HEK293 (cell line): Measurements from ENCODE around the gene GRHL3.
A peak's percentile ranks its signal among the peaks of the same experiment; 100 is the strongest.

ENCODE experiments used
- CTCF ChIA-PET: fragments of 350-600 bp; formaldehyde crosslinking; extraction: SDS; loops from one replicate; lab custom pipeline; 2021; ENCODE audit warnings: antibody characterized with exemption; lab: Yijun Ruan, JAX
- POLR2A ChIA-PET: fragments of 300-600 bp; formaldehyde crosslinking; extraction: SDS; loops from one replicate; lab custom pipeline; 2020; ENCODE audit warnings: antibody characterized with exemption, inconsistent platforms; lab: Yijun Ruan, JAX
- H3K27ac ChIP-seq: fragments of 200-500 bp; sonication (Bioruptor generic); 2 replicates; pipeline ENCODE4 v1.5.1; 2014; ENCODE audit warnings: low read depth, low read length, control low read depth, inconsistent platforms; ENCODE audit errors: extremely low read depth
- H3K36me3 ChIP-seq, 2 experiments: fragments of 200-500 bp in 1 of 2; sonication (Bioruptor generic) in 1 of 2; 1 replicate in 1 of 2; 2 replicates in 1 of 2; pipeline ENCODE4 v1.5.1; 2014 to 2017; ENCODE audit warnings: inconsistent platforms in 2 of 2, low read length in 2 of 2; ENCODE audit not compliant: control insufficient read depth in 2 of 2, insufficient read depth in 1 of 2
- H3K4me1 ChIP-seq: fragments of 200-500 bp; sonication (Bioruptor generic); 2 replicates; pipeline ENCODE4 v1.5.1; 2014; ENCODE audit warnings: mild to moderate bottlenecking, low read length, inconsistent platforms; ENCODE audit not compliant: control insufficient read depth, insufficient read depth
- H3K4me3 ChIP-seq: 2 replicates; pipeline ENCODE4 v1.5.1; 2011; ENCODE audit warnings: low read depth, mild to moderate bottlenecking, control low read depth, low read length, moderate library complexity
- H3K9me3 ChIP-seq: fragments of 200-500 bp; sonication (Bioruptor generic); 2 replicates; pipeline ENCODE4 v1.5.1; 2014; ENCODE audit warnings: low read depth, low read length, inconsistent platforms; ENCODE audit not compliant: control insufficient read depth, insufficient read depth
- BCL11B ChIP-seq: fragments of 450-650 bp; formaldehyde crosslinking; IDR thresholded peaks from 2 replicates; pipeline ENCODE4 v1.5.1; 2016; ENCODE audit warnings: low read depth, missing biosample characterization, missing genetic modification characterization
- KLF7 ChIP-seq: fragments of 450-650 bp; formaldehyde crosslinking; IDR thresholded peaks from 2 replicates; pipeline ENCODE4 v1.5.1; 2016; ENCODE audit warnings: missing biosample characterization, missing genetic modification characterization, borderline replicate concordance
- SCRT1 ChIP-seq: fragments of 450-650 bp; formaldehyde crosslinking; IDR thresholded peaks from 2 replicates; pipeline ENCODE4 v1.5.1; 2016; ENCODE audit warnings: missing biosample characterization, missing genetic modification characterization, borderline replicate concordance
- SCRT2 ChIP-seq: fragments of 450-650 bp; formaldehyde crosslinking; IDR thresholded peaks from 2 replicates; pipeline ENCODE4 v1.5.1; 2016; ENCODE audit warnings: missing biosample characterization, missing genetic modification characterization
- ZBTB48 ChIP-seq: fragments of 450-650 bp; formaldehyde crosslinking; IDR thresholded peaks from 2 replicates; pipeline ENCODE4 v1.5.1; 2016; ENCODE audit warnings: missing biosample characterization, missing genetic modification characterization
- ZBTB8A ChIP-seq: fragments of 450-650 bp; formaldehyde crosslinking; IDR thresholded peaks from 2 replicates; pipeline ENCODE4 v1.5.1; 2016; ENCODE audit warnings: missing biosample characterization, missing genetic modification characterization
- ZFP37 ChIP-seq: fragments of 450-650 bp; formaldehyde crosslinking; IDR thresholded peaks from 2 replicates; pipeline ENCODE4 v1.5.1; 2016; ENCODE audit warnings: missing biosample characterization, missing genetic modification characterization
- ZNF132 ChIP-seq: fragments of 450-650 bp; formaldehyde crosslinking; IDR thresholded peaks from 2 replicates; pipeline ENCODE4 v1.5.1; 2017; ENCODE audit warnings: missing biosample characterization, missing genetic modification characterization, borderline replicate concordance
- ZNF184 ChIP-seq: fragments of 450-650 bp; IDR thresholded peaks from 2 replicates; pipeline ENCODE4 v1.5.1; 2018; ENCODE audit warnings: missing biosample characterization, mild to moderate bottlenecking, missing genetic modification characterization
- ZNF2 ChIP-seq: fragments of 450-650 bp; formaldehyde crosslinking; IDR thresholded peaks from 2 replicates; pipeline ENCODE4 v1.5.1; 2016; ENCODE audit warnings: missing biosample characterization, missing genetic modification characterization
- ZNF202 ChIP-seq: fragments of 450-650 bp; formaldehyde crosslinking; IDR thresholded peaks from 2 replicates; pipeline ENCODE4 v1.5.1; 2016; ENCODE audit warnings: missing biosample characterization, missing genetic modification characterization, borderline replicate concordance
- ZNF211 ChIP-seq: fragments of 450-650 bp; formaldehyde crosslinking; IDR thresholded peaks from 2 replicates; pipeline ENCODE4 v1.5.1; 2016; ENCODE audit warnings: low read depth, missing biosample characterization, missing genetic modification characterization
- ZNF274 ChIP-seq, 2 experiments: fragments of 200-500 bp in 1 of 2; fragments of 450-650 bp in 1 of 2; sonication (Bioruptor generic) in 1 of 2; formaldehyde crosslinking in 1 of 2; IDR thresholded peaks; 2 replicates each; pipeline versions ENCODE4 v1.5.1 to v1.6.1; 2014 to 2016; ENCODE audit warnings: borderline replicate concordance in 1 of 2, inconsistent platforms in 1 of 2, low read length in 1 of 2, missing biosample characterization in 1 of 2, missing genetic modification characterization in 1 of 2
- ZNF302 ChIP-seq: fragments of 450-650 bp; formaldehyde crosslinking; IDR thresholded peaks from 2 replicates; pipeline ENCODE4 v1.5.1; 2016; ENCODE audit warnings: missing biosample characterization, missing genetic modification characterization, low read depth
- ZNF335 ChIP-seq: fragments of 450-650 bp; formaldehyde crosslinking; conservative IDR thresholded peaks from 2 replicates; pipeline ENCODE4 v1.5.1; 2016; ENCODE audit warnings: missing biosample characterization, missing genetic modification characterization
- ZNF350 ChIP-seq: fragments of 450-650 bp; formaldehyde crosslinking; IDR thresholded peaks from 2 replicates; pipeline ENCODE4 v1.5.0; 2017; ENCODE audit warnings: missing biosample characterization, mild to moderate bottlenecking, missing genetic modification characterization
- ZNF394 ChIP-seq: fragments of 450-650 bp; formaldehyde crosslinking; IDR thresholded peaks from 2 replicates; pipeline ENCODE4 v1.5.1; 2016; ENCODE audit warnings: missing biosample characterization, missing genetic modification characterization, mild to moderate bottlenecking, moderate library complexity, borderline replicate concordance
- ZNF561 ChIP-seq: fragments of 450-650 bp; IDR thresholded peaks from 2 replicates; pipeline ENCODE4 v1.5.1; 2018; ENCODE audit warnings: missing biosample characterization, missing genetic modification characterization, borderline replicate concordance
- ZNF600 ChIP-seq: fragments of 450-650 bp; formaldehyde crosslinking; IDR thresholded peaks from 2 replicates; pipeline ENCODE4 v1.5.1; 2016; ENCODE audit warnings: missing biosample characterization, missing genetic modification characterization
- ZNF654 ChIP-seq: fragments of 450-650 bp; formaldehyde crosslinking; IDR thresholded peaks from 2 replicates; pipeline ENCODE4 v1.5.1; 2016; ENCODE audit warnings: low read depth, missing biosample characterization, missing genetic modification characterization
- ZNF792 ChIP-seq: fragments of 450-650 bp; formaldehyde crosslinking; IDR thresholded peaks from 2 replicates; pipeline ENCODE4 v1.5.1; 2016; ENCODE audit warnings: missing biosample characterization, missing genetic modification characterization
- ZXDB ChIP-seq: fragments of 450-650 bp; formaldehyde crosslinking; IDR thresholded peaks from 2 replicates; pipeline ENCODE4 v1.5.1; 2016; ENCODE audit warnings: missing biosample characterization, missing genetic modification characterization
- TF ChIP-seq, protein P1 (sequence below): fragments of 450-650 bp; formaldehyde crosslinking; IDR thresholded peaks from 2 replicates; pipeline ENCODE4 v1.5.1; 2017; ENCODE audit warnings: missing biosample characterization, mild to moderate bottlenecking, missing genetic modification characterization, moderate library complexity
- TF ChIP-seq, protein P2 (sequence below): fragments of 450-650 bp; formaldehyde crosslinking; IDR thresholded peaks from 2 replicates; pipeline ENCODE4 v1.5.1; 2016; ENCODE audit warnings: missing biosample characterization, missing genetic modification characterization
- TF ChIP-seq, protein P3 (sequence below): fragments of 450-650 bp; formaldehyde crosslinking; conservative IDR thresholded peaks from 2 replicates; pipeline ENCODE4 v1.5.1; 2016; ENCODE audit warnings: low read depth, missing biosample characterization, missing genetic modification characterization
- TF ChIP-seq, protein P4 (sequence below): fragments of 450-650 bp; formaldehyde crosslinking; IDR thresholded peaks from 2 replicates; pipeline ENCODE4 v1.5.1; 2017; ENCODE audit warnings: missing biosample characterization, missing genetic modification characterization

The GRHL3 gene

DNA sequence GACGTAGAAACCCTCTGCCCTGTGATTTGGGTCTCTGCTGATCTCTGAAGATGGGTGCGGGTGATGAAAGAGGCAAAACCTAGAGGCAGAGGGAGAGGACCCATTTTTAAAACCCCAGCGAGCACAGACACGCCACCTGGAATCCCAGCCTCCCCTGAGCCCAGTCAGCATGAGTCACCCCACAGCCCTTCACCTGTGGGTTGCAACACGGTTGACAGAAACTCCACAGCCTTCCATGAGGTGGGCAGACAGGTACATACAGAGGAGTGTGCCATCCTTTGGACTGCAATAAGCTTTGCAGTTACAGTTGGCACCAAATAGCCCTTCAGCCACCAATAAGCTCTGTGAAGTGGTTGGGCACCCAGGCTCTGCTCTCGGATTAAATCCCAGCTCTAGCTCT is 2.1 kb upstream of the GRHL3 start:
- Histone ChIP-seq H3K36me3 (no peaks in the 10 kb centered on the region), H3K4me3 (no peak overlapping the region), H3K4me1 (peaks cover 17% of the 10 kb centered on the region), H3K9me3 (no peaks in the 10 kb centered on the region), H3K27ac (no peak overlapping the region)
- POLR2A ChIA-PET, result no interaction called here
- CTCF ChIA-PET, result interaction anchor here (0.6 to 7.5 kb wide), 4 partner anchors 68 to 118 kb away, joined by 3 to 54 read pairs (median 6); no protein-coding TSS in a partner anchor
- no peak for TF ChIP-seq ZNF132
- no peak for TF ChIP-seq ZNF302 (tag by site-specific recombination)
- TF ChIP-seq ZNF2 (tag by site-specific recombination), result no peak
- TF ChIP-seq SCRT2, result peak; percentile 89
- TF ChIP-seq ZFP37, result no peak
- TF ChIP-seq BCL11B (tag by site-specific recombination), result no peak
- TF ChIP-seq ZNF350, result no peak
- TF ChIP-seq, protein P1, sequence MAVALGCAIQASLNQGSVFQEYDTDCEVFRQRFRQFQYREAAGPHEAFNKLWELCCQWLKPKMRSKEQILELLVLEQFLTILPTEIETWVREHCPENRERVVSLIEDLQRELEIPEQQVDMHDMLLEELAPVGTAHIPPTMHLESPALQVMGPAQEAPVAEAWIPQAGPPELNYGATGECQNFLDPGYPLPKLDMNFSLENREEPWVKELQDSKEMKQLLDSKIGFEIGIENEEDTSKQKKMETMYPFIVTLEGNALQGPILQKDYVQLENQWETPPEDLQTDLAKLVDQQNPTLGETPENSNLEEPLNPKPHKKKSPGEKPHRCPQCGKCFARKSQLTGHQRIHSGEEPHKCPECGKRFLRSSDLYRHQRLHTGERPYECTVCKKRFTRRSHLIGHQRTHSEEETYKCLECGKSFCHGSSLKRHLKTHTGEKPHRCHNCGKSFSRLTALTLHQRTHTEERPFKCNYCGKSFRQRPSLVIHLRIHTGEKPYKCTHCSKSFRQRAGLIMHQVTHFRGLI (tag by site-specific recombination), result peak; percentile 39; the same call in 1 of the 2 replicates
- TF ChIP-seq ZNF394 (tag by site-specific recombination), result no peak
- TF ChIP-seq ZXDB (tag by site-specific recombination), result no peak
- TF ChIP-seq ZNF184 (tag by site-specific recombination), result no peak
- no peak for TF ChIP-seq ZNF792 (tag by site-specific recombination)
- TF ChIP-seq ZBTB48 (tag by site-specific recombination), result no peak
- no peak for TF ChIP-seq ZNF211
- TF ChIP-seq SCRT1 (tag by site-specific recombination), result no peak
- TF ChIP-seq KLF7 (tag by site-specific recombination), result no peak
- TF ChIP-seq ZNF561 (tag by site-specific recombination), result no peak
- TF ChIP-seq, protein P2, sequence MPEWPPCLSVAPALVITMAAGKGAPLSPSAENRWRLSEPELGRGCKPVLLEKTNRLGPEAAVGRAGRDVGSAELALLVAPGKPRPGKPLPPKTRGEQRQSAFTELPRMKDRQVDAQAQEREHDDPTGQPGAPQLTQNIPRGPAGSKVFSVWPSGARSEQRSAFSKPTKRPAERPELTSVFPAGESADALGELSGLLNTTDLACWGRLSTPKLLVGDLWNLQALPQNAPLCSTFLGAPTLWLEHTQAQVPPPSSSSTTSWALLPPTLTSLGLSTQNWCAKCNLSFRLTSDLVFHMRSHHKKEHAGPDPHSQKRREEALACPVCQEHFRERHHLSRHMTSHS (tag by site-specific recombination), result no peak
- TF ChIP-seq ZNF274 (IDR thresholded peaks at IDR 0.05; ENCODE audit: low read length), result no peak
- TF ChIP-seq ZNF274 (tag by site-specific recombination; IDR thresholded peaks at IDR 0.05; ENCODE audit: borderline replicate concordance), result no peak
- no peak for TF ChIP-seq ZNF335 (tag by site-specific recombination)
- no peak for TF ChIP-seq ZNF600 (tag by site-specific recombination)
- no peak for TF ChIP-seq ZNF654 (tag by site-specific recombination)
- TF ChIP-seq, protein P3, sequence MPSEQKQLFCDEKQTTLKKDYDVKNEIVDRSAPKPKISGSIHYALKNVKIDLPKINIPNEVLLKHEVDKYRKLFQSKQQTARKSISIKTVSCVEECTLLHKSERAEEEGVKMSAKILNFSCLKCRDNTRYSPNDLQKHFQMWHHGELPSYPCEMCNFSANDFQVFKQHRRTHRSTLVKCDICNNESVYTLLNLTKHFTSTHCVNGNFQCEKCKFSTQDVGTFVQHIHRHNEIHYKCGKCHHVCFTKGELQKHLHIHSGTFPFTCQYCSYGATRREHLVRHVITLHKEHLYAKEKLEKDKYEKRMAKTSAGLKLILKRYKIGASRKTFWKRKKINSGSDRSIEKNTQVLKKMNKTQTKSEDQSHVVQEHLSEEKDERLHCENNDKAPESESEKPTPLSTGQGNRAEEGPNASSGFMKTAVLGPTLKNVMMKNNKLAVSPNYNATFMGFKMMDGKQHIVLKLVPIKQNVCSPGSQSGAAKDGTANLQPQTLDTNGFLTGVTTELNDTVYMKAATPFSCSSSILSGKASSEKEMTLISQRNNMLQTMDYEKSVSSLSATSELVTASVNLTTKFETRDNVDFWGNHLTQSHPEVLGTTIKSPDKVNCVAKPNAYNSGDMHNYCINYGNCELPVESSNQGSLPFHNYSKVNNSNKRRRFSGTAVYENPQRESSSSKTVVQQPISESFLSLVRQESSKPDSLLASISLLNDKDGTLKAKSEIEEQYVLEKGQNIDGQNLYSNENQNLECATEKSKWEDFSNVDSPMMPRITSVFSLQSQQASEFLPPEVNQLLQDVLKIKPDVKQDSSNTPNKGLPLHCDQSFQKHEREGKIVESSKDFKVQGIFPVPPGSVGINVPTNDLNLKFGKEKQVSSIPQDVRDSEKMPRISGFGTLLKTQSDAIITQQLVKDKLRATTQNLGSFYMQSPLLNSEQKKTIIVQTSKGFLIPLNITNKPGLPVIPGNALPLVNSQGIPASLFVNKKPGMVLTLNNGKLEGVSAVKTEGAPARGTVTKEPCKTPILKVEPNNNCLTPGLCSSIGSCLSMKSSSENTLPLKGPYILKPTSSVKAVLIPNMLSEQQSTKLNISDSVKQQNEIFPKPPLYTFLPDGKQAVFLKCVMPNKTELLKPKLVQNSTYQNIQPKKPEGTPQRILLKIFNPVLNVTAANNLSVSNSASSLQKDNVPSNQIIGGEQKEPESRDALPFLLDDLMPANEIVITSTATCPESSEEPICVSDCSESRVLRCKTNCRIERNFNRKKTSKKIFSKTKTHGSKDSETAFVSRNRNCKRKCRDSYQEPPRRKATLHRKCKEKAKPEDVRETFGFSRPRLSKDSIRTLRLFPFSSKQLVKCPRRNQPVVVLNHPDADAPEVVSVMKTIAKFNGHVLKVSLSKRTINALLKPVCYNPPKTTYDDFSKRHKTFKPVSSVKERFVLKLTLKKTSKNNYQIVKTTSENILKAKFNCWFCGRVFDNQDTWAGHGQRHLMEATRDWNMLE (tag by site-specific recombination), result no peak
- TF ChIP-seq, protein P4, sequence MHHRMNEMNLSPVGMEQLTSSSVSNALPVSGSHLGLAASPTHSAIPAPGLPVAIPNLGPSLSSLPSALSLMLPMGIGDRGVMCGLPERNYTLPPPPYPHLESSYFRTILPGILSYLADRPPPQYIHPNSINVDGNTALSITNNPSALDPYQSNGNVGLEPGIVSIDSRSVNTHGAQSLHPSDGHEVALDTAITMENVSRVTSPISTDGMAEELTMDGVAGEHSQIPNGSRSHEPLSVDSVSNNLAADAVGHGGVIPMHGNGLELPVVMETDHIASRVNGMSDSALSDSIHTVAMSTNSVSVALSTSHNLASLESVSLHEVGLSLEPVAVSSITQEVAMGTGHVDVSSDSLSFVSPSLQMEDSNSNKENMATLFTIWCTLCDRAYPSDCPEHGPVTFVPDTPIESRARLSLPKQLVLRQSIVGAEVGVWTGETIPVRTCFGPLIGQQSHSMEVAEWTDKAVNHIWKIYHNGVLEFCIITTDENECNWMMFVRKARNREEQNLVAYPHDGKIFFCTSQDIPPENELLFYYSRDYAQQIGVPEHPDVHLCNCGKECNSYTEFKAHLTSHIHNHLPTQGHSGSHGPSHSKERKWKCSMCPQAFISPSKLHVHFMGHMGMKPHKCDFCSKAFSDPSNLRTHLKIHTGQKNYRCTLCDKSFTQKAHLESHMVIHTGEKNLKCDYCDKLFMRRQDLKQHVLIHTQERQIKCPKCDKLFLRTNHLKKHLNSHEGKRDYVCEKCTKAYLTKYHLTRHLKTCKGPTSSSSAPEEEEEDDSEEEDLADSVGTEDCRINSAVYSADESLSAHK (tag by site-specific recombination), result no peak
- TF ChIP-seq ZNF202, result no peak
- 0 out of 2 replicates have a peak, but pooled peaks have one; percentile 14 for TF ChIP-seq ZBTB8A (tag by site-specific recombination)
